Lower lobe of right lung (tissue), 2 donors: ENCODE data around the gene GBE1. TPM values are rescaled to one million over a fixed set of nuclear protein-coding genes. Genes with fewer than 3 reads are reported as not detected.

Source experiments
- ATAC-seq, 2 donors: fragments of 200-7000 bp; cut with Tn5 transposase; one replicate each; pipeline ENCODE4 v1.9.1; 2020 to 2022; ENCODE audit warnings: mild to moderate bottlenecking in 2 of 2, moderate library complexity in 2 of 2
- DNase-seq: peaks from one replicate; pipeline ENCODE4 v3.0.0-alpha.2; 2020
- H3K27ac ChIP-seq: fragments of 200-600 bp; one replicate; pipeline ENCODE4 v1.8.0; 2022
- H3K27me3 ChIP-seq: fragments of 200-600 bp; one replicate; pipeline ENCODE4 v1.8.0; 2022; ENCODE audit warnings: low read depth
- H3K36me3 ChIP-seq: fragments of 200-600 bp; one replicate; pipeline ENCODE4 v1.8.0; 2022; ENCODE audit warnings: mild to moderate bottlenecking
- H3K4me1 ChIP-seq: fragments of 200-600 bp; one replicate; pipeline ENCODE4 v1.8.0; 2022
- H3K4me3 ChIP-seq: fragments of 200-600 bp; one replicate; pipeline ENCODE4 v1.8.0; 2022; ENCODE audit warnings: mild to moderate bottlenecking
- H3K9me3 ChIP-seq: fragments of 200-600 bp; one replicate; pipeline ENCODE4 v1.8.0; 2022
- CTCF ChIP-seq: fragments of 200-600 bp; IDR thresholded peaks from one replicate; pipeline ENCODE4 v1.8.0; 2022; ENCODE audit warnings: antibody characterized with exemption, mild to moderate bottlenecking
- intact Hi-C: fragments of 100-400 bp; cut with DNase I; formaldehyde crosslinking; loops from one replicate; pipeline ENCODE4 v1.11.0; 2022
- total RNA-seq: library from RNA; stranded (reverse); fragmentation: NEBNext Ultra II Directional; extraction: Animal tissue kit (Norgen Biotek cat#: 25700); gene quantifications from one replicate; pipeline ENCODE4 v1.2.1, GENCODE V29; 2021
- donor health status: DM: no; HTN: yes; CAD: no; lungs with severe emphysema.

GBE1 gene
- total RNA-seq, 1 donor from 2014 or later, result 23.0 TPM

GRCh38 chr3:81544385-81544784 is 217.1 kb downstream of the GBE1 start:
- intact Hi-C loops, result no loop called here
- DNase-seq, result no peak
- ATAC-seq, result no peak
- peaks cover 7% of the 10 kb centered on the region for H3K9me3 ChIP-seq
- H3K4me3 ChIP-seq, result no peak overlapping the region
- no peak for TF ChIP-seq CTCF
- H3K4me1 ChIP-seq, result no peaks in the 10 kb centered on the region
- no peaks in the 10 kb centered on the region for H3K36me3 ChIP-seq
- no peak overlapping the region for H3K27ac ChIP-seq
- H3K27me3 ChIP-seq, result no peaks in the 10 kb centered on the region

GRCh38 chr3:81540787-81541186 is 220.7 kb downstream of the GBE1 start:
- no peaks in the 10 kb centered on the region for H3K27me3 ChIP-seq
- H3K27ac ChIP-seq, result no peak overlapping the region
- ATAC-seq (no peak), DNase-seq (no peak)
- H3K4me3 ChIP-seq, result no peak overlapping the region
- H3K4me1 ChIP-seq, result no peaks in the 10 kb centered on the region
- H3K36me3 ChIP-seq, result no peaks in the 10 kb centered on the region
- TF ChIP-seq CTCF, result no peak
- intact Hi-C loops, result no loop called here
- no peaks in the 10 kb centered on the region for H3K9me3 ChIP-seq

DNA sequence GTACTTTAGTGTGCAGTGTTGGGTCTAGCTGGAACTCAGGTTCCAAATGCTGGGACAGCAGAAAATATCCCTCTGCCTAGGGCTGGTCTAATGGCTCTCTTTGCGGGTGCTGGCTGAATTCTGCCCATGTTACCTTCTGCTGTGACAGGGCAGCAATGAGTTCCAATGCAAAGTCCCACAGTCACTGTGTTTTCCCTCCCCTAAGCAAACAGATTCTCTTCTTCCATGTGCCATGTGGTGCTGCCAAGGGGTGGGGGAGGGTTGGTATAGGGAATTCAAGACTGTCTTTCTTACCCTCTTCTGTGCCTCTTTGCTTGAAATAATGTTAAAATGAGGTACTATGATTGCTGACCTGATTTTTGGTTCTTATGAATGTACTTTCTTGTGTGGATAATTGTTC is 229.6 kb downstream of the GBE1 start:
- ATAC-seq, result no peak
- TF ChIP-seq CTCF, result no peak
- H3K27ac ChIP-seq, result no peak overlapping the region
- peaks cover 21% of the 10 kb centered on the region for H3K36me3 ChIP-seq
- no peaks in the 10 kb centered on the region for H3K27me3 ChIP-seq
- no peaks in the 10 kb centered on the region for H3K4me1 ChIP-seq
- intact Hi-C loops, result no loop called here
- no peak overlapping the region for H3K4me3 ChIP-seq
- no peaks in the 10 kb centered on the region for H3K9me3 ChIP-seq
- DNase-seq, result no peak

DNA sequence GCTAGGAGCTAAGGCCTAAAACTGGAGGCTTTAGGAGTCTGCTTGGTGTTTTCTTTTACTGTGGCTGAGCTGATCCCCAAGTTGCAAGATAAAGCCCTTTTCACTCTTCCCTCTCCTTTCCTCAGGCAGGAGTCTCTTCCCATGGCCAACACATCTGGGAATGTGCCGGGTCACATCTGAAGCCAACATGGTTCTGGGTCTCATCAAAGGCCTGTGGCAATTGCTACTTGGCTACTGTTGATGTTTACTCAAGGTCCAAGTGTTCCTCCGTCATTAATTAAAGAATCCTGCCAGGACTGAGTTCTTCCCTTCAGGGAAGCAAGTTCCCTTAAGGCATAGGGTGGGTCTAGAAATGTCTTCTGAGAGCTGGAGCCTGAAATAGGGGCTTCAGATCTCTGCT is 230.2 kb downstream of the GBE1 start:
- intact Hi-C loops, result no loop called here
- Histone ChIP-seq H3K4me3 (no peak overlapping the region), H3K27me3 (no peaks in the 10 kb centered on the region), H3K36me3 (peaks cover 21% of the 10 kb centered on the region), H3K27ac (no peak overlapping the region), H3K9me3 (no peaks in the 10 kb centered on the region), H3K4me1 (no peaks in the 10 kb centered on the region)
- TF ChIP-seq CTCF, result no peak
- DNase-seq (no peak), ATAC-seq (no peak)

DNA sequence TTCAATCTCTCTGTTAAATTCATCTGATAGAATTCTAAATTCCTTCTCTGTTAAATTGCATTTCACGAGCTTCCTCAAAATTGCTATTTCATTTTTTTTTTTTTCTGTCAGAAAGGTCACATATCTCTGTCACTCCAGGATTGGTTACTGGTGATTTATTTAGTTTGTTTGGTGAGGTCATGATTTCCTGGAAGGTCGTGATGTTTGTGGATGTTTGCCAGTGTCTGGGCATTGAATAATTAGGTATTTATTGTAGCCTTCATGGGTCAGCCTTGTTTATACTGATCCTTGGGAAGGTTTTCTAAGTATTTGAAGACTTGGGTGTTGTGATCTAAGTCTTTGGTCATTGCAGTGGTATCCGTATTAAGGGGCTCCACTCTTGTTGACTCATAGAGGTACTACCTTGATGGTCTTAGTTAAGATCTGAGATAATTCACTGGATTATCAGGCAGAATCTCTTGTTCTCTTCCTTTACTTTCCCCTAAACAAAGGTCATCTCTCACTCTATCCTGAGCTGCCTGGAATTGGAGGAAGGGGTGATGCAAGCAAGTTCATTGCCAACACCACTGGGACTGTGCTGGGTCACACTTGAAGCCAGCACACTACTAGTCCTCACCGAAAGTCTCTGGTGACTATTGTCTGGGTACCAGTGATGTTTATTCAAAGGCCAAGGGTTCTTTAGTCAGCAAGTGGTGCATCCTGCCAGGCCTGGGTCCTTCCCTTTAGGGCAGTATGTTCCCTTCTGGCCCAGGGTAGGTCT is 231.1 kb downstream of the GBE1 start:
- Histone ChIP-seq H3K4me3 (no peak overlapping the region), H3K9me3 (no peaks in the 10 kb centered on the region), H3K4me1 (no peaks in the 10 kb centered on the region), H3K27me3 (no peaks in the 10 kb centered on the region), H3K27ac (no peak overlapping the region), H3K36me3 (peaks cover 21% of the 10 kb centered on the region)
- DNase-seq (no peak), ATAC-seq (no peak)
- no peak for TF ChIP-seq CTCF
- intact Hi-C loops, result no loop called here
